ENCODE results near the gene MZB1. TPM values are rescaled to one million over a fixed set of nuclear protein-coding genes. Genes with fewer than 3 reads are reported as not detected.
A peak's percentile ranks its signal among the peaks of the same experiment; 100 is the strongest.

Gene MZB1
- polyA plus RNA-seq, 3 donors from 2014 or later, result 1.3 to 2.9 (median 2.8) TPM

DNA sequence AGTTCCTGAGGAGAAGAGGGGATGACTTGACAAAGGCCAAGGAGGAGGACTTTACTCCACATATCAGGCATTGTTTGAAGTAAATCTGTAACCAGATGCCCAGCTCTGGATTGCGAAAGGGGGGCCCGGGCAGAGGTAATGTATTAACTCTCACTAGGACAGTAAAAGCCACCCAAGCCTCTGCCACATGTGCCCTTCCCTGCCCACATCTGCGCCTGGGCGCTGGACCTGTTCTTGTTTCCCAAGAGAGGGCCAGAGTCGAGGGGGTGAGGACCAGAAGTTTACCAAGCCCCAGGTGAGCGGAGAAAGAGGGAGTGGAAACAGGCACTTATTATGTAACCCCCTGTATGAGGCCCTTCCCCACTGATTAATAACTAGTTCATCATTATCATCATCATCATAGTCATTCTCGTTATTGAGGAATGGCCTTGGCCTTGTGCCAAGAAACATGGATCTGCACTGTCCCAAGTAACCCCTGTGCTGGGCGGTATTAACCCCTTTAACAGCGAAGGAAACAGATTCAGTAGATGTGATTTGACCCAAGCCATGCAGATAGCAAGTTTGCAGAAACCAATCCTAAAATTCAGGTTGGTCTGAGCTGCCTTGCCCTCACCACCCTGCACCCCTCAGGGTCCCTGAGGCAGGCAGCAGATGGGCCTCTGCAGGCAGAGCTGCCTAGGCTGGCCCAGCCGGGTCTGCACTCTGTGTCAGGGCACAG lies 6.3 kb downstream of the MZB1 start, which contains the start of gene SLC23A1:
Gene SLC23A1, minus strand, starts transcription at position 23 of the 718 bp plus-strand sequence. CDS start 44 bp downstream, outside the sequence.
- H3K36me3 Mint-ChIP-seq, result no peaks in the 10 kb centered on the region
- peak within 1 kb of the TSS in 3 of 6 donors; percentile 16 to 57 (median 53) for H3K27ac Mint-ChIP-seq
- DNase-seq, result no peak
- peak within 1 kb of the TSS in 3 of 5 donors; percentile 20 to 47 (median 30) for H3K4me3 Mint-ChIP-seq
- peaks cover 0 to 4% (median 0%) of the 10 kb centered on the region in 3 donors for H3K27me3 Mint-ChIP-seq (ENCODE audit: low read depth in 3 of 3)
- H3K4me1 Mint-ChIP-seq, result peaks cover 23 to 32% of the 10 kb centered on the region in 2 donors
- no peaks in the 10 kb centered on the region for H3K9me3 Mint-ChIP-seq

DNA sequence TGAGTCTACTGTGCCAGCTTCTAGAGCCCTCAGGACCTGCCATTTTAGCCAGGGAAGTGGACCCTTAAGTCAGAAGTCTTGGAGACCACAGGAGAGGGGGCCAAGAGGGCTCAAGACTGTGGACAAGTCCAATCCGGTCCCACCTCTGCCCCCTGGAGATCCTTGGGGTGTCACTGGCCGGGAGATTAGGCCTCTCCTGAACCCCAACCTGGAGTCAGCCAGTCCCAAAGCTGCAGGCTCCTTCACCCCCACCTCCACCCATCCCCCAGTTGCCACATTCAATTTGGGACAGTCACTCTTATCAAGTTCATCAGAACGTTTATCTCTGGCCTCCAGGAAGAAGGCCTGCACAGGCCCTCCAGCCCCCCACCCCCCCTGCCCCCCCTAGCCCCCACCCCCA lies 6.9 kb downstream of the MZB1 start:
- Mint-ChIP-seq H3K4me1 (peaks cover 23 to 26% of the 10 kb centered on the region in 2 donors), H3K4me3 (no peak overlapping the region), H3K27me3 (ENCODE audit: low read depth in 3 of 3) (peaks cover 0 to 4% (median 0%) of the 10 kb centered on the region in 3 donors), H3K9me3 (no peaks in the 10 kb centered on the region), H3K36me3 (no peaks in the 10 kb centered on the region), H3K27ac (no peak overlapping the region)
- DNase-seq, result no peak

DNA sequence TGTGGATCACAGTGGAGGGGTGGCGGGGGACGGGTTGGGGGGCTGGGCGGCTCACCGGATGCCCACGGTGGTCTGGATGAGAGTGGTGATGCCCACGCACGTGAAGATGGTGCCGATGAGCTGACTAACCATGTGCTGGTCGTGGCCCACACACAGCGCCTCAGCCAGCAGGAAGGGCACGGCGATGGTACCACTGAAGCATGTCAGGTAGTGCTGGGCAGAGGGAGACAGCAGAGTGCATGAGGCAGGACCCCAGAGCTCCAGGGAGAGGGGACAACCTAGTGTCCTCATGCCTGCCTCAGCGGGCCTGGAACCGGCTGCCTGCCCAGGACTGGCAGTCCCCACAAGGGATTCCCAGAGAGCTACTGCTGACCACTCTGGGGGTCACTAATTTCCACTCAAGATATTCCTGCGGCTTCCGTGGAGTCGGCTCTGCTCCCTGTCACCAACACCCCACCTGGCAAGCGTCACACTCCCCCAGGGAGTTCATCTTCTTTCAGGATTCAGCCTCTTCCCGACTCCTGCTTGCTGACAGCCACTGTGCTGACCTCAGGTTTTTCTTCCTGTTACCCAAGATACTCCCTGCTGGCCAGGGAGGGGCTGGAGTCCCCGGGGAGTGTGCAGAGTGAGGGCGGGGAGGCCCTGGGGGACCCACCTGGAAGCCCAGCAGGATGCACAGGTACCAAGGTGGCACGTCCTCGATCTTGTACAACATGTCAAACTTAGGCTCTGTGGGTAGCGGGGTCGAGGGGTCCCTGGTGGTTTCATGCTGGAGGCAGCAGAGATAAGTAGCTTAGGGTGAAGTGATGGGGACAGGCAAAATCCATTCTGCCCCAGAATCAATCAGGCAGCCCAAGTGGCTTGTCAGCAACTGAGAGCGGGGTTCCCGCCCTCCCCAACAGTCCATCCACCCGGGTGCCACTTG lies 7.6 kb downstream of the MZB1 start:
- Mint-ChIP-seq H3K36me3 (peaks cover 0 to 6% (median 0%) of the 10 kb centered on the region in 3 donors), H3K27ac (peak overlapping the region in 1 of 6 donors; percentile 12), H3K4me3 (no peak overlapping the region), H3K4me1 (peaks cover 23 to 24% of the 10 kb centered on the region in 2 donors), H3K27me3 (ENCODE audit: low read depth in 3 of 3) (peaks cover 0 to 2% (median 0%) of the 10 kb centered on the region in 3 donors), H3K9me3 (no peaks in the 10 kb centered on the region)
- no peak for DNase-seq

DNA sequence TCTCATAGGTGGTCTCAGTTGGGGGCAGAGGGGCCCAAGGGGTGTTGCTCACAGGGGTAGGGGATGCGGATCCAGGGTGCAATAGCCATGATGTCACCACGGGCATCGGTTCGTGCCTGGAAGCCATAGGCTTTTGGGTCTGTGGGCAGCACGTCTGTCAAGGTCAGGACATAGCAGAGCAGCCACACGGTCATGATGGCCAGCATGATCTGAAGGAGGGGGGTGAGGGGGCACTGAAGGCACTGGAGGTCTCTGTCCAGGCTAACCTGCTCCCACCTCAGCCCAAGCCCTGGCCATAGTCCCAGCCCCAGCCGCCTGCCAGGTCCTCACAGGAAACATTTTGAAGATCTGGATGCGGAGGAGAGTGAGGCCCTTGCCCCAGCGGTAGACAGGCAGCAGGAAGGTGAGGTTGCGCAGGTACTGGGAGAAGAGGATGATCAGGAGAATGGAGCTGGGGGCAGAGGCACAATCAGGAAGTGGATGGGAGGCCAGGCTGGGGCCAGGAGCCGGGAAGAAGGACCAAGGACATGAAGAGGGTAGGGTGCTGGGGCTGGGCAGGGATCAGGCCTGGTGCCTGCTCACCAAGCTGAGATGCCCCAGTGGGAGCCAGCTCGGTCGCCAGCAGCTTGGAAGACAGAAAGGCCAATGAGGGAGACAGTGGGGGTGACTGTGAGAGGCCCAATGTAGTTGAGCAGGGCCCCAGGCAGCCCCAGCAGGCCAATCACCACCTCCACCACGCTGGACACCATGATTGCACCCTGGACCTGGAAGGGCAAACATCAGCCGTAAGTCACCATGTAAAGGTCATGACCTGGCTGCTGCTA lies 9.9 kb downstream of the MZB1 start:
- H3K4me3 Mint-ChIP-seq, result no peak overlapping the region
- H3K27me3 Mint-ChIP-seq (ENCODE audit: low read depth in 3 of 3), result peaks cover 0 to 2% (median 0%) of the 10 kb centered on the region in 3 donors
- no peaks in the 10 kb centered on the region for H3K9me3 Mint-ChIP-seq
- H3K27ac Mint-ChIP-seq, result no peak overlapping the region
- peaks cover 7 to 8% of the 10 kb centered on the region in 2 donors for H3K4me1 Mint-ChIP-seq
- DNase-seq, result no peak
- peaks cover 0 to 7% (median 0%) of the 10 kb centered on the region in 3 donors for H3K36me3 Mint-ChIP-seq

DNA sequence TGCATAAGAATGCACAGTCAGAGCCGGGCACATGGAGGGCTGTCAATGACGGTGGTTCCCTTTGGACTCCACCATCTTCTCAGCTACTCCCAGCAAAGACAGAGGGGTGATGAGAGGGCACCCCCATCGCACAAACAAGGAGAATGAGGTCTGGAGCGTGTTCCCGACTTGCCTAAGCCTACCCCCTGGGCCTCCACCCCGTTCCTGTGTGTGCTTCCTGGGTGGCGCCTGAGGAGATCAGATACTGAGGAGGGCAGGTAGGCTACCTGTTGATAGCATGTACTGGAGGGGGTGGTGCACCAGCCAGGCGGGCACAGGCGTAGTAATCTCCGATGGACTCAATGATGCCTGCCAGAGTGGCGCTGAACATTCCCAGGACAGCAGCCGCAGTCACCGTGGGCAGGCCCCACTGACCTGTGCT lies 10.8 kb downstream of the MZB1 start:
- H3K27ac Mint-ChIP-seq, result no peak overlapping the region
- H3K4me3 Mint-ChIP-seq, result no peak overlapping the region
- H3K27me3 Mint-ChIP-seq (ENCODE audit: low read depth in 3 of 3), result peaks cover 0 to 2% (median 0%) of the 10 kb centered on the region in 3 donors
- peaks cover 0 to 7% (median 0%) of the 10 kb centered on the region in 3 donors for H3K36me3 Mint-ChIP-seq
- DNase-seq, result no peak
- H3K4me1 Mint-ChIP-seq, result peaks cover 0 to 1% of the 10 kb centered on the region in 2 donors
- no peaks in the 10 kb centered on the region for H3K9me3 Mint-ChIP-seq

DNA sequence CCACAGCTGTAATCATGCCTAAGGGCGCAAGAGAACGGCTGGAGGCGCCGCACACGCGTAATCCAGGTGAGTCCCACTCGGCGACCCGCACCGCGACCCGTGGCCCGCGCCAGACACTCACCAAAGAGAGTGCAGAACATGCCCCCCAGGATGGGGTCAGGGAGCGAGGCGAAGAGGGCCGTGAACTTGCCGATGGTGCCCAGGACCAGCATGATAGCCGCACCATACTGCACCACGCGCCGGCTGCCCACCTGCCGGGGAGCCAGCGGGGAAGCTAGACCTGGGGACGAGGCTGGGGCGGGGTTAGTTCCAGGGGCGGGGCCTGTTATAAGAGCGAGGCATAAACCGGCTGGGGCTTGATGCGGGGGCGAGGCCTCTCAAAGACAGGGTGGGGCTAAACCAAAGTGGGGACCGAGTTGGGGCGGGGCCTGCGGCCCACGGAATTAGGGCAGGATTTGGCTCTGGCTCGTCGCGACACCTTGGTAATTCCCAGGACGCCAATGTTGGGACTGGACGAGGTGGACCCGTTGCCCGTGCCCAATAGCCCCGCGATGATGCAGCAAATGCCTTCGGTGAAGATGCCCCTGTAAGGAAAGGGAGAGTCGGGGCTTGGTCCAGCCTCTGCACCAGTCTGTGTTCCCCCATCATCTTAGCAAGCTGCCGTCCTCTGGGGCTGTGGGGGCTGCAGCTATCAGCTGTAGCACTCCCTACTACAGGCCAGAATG lies 11.4 kb downstream of the MZB1 start:
- peaks cover 0 to 2% (median 0%) of the 10 kb centered on the region in 3 donors for H3K27me3 Mint-ChIP-seq (ENCODE audit: low read depth in 3 of 3)
- H3K4me3 Mint-ChIP-seq, result no peak overlapping the region

DNA sequence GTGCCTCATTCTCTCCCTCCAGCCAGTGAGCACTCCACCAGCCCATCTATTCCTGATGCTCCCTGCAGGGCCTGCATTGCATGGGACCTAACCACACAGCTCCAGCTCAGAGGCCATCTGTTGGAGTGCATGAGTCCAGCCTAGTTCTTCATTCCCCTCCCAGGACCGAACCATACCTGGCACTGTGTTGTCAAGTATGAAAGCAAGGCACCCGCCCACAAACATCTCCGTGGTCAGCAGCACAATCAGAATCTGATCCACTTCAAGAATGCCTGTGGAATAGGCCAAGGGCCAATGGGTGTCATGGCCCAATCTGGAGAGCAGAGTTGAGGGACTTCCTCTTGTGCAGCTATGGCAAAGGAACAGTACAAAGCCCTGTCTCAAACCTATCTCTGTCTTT lies 12.5 kb downstream of the MZB1 start:
- Mint-ChIP-seq H3K36me3 (peaks cover 0 to 15% (median 1%) of the 10 kb centered on the region in 3 donors), H3K27ac (peak overlapping the region in 4 of 6 donors; percentile 2 to 48 (median 20)), H3K9me3 (no peaks in the 10 kb centered on the region), H3K4me3 (no peak overlapping the region), H3K27me3 (ENCODE audit: low read depth in 3 of 3) (peaks cover 0 to 2% (median 0%) of the 10 kb centered on the region in 3 donors), H3K4me1 (no peaks in the 10 kb centered on the region)
- DNase-seq, result no peak

More for the DNA sequence above, 11.4 kb downstream of the MZB1 start:
- Mint-ChIP-seq H3K9me3 (no peaks in the 10 kb centered on the region), H3K4me1 (no peaks in the 10 kb centered on the region), H3K36me3 (peaks cover 0 to 10% (median 0%) of the 10 kb centered on the region in 3 donors), H3K27ac (no peak overlapping the region)
- DNase-seq, result no peak

DNA sequence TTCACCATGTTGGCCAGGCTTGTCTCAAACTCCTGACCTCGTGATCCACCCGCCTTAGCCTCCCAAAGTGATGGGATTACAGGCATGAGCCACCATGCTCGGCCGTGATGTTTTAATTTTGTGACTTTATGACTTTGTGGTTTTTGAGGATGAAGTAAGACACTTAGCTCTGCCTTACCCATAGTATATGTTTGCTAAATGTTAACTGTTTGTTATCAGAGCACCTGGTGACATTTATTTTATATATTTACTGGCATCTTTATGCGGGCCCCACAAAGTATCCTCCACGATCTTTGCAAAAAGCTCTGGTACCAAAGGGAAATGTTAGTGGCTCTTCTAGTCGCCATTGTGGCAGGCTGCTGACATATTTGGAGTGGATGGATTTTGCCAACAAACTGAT lies 13.3 kb downstream of the MZB1 start:
- Mint-ChIP-seq H3K27me3 (ENCODE audit: low read depth in 3 of 3) (peaks cover 0 to 2% (median 0%) of the 10 kb centered on the region in 3 donors), H3K36me3 (peaks cover 0 to 21% (median 7%) of the 10 kb centered on the region in 3 donors), H3K4me1 (no peaks in the 10 kb centered on the region), H3K27ac (no peak overlapping the region), H3K9me3 (no peaks in the 10 kb centered on the region), H3K4me3 (no peak overlapping the region)
- DNase-seq, result no peak

DNA sequence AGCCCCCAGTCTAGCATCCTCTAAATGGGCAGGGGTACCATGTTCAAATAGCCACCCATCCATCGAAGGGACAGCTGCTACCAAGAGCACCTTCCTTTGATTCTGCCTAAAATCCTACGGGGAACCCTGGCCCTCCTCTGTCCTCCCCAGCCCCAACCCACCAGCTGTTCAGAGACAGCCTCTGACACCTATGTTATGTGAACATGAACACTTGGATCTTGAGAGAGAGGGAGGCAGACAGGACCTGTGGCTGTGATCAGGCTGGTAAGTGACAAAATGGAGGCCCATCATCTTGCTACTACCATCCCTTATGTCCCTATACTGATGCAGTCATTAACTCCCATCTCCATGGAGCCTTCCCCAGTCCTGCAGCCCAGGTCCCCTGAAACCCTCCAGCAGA lies 14.8 kb downstream of the MZB1 start:
- H3K9me3 Mint-ChIP-seq, result no peaks in the 10 kb centered on the region
- peaks cover 0 to 25% (median 7%) of the 10 kb centered on the region in 3 donors for H3K36me3 Mint-ChIP-seq
- H3K27ac Mint-ChIP-seq, result no peak overlapping the region
- no peaks in the 10 kb centered on the region for H3K4me1 Mint-ChIP-seq
- DNase-seq, result no peak
- no peak overlapping the region for H3K4me3 Mint-ChIP-seq
- H3K27me3 Mint-ChIP-seq (ENCODE audit: low read depth in 3 of 3), result peaks cover 0 to 4% (median 0%) of the 10 kb centered on the region in 3 donors

DNA sequence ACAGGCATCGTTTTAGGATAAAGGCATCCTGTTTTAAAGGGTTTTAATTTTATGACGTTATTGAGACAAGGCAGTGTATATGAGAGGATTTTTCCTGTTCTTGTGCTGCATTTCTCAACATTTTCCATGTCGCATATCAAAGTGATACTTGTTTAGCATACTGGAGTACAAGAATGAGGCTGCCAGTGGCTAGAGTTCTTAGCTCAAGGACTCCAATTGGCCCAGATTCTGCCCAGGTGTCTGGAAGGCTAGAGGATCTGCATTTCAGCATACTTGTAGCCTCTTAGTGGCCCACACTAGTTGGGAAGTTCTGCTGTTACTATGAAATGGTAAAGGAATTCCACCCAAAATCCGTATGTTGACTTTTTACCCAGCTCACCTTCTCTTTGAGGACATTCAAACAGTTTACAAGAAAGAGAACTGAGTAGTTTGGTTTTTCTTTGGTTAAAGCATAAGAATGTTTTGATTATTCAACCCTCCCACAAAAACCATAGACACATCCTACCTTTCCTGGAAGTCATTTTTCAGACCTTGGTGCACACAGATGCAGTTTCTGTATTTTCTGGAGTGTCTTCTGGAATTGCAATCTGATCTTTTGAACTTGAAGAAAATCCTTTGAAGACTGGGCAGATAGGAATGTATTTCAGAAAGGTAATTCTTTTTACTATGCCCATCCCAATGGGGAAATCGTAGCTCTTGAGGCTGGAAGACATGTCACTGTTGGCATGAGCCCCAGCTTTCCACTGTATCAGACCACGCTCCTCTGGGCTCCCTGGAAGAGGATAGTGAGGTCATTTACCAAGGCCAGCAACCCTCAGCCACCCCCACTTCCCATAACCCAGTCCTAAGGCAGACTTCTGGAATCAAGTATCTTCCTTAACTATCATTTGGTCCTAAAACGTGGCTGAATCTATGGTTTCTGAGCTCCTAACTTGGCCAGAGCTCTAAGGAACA lies 18.0 kb downstream of the MZB1 start:
- no peak overlapping the region for H3K4me3 Mint-ChIP-seq
- peaks cover 0 to 28% (median 11%) of the 10 kb centered on the region in 3 donors for H3K36me3 Mint-ChIP-seq
- peak overlapping the region in 3 of 6 donors; percentile 47 to 69 (median 54) for H3K27ac Mint-ChIP-seq
- H3K4me1 Mint-ChIP-seq, result no peaks in the 10 kb centered on the region
- H3K9me3 Mint-ChIP-seq, result no peaks in the 10 kb centered on the region
- peaks cover 0 to 2% (median 1%) of the 10 kb centered on the region in 3 donors for H3K27me3 Mint-ChIP-seq (ENCODE audit: low read depth in 3 of 3)
- no peak for DNase-seq

DNA sequence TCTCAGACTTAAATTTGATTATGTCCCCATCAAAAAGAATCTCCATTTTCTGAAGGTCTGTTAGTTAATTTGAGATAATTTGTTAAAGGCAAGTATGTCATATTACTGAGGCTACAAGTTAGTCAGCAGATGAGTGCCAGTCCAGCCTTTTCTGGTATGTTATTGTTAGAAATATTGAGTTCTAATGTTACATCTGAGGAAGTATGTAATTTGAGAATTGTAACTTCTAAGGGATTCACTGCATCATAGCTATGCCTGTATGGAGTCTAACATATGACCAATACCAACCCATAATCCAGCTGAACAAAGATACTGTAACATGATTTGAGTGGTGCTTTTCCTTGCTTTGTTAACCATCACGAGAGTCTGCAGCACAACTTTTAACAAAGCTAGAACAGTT lies 20.5 kb downstream of the MZB1 start:
- no peak overlapping the region for H3K27ac Mint-ChIP-seq
- H3K4me1 Mint-ChIP-seq, result peaks cover 0 to 2% of the 10 kb centered on the region in 2 donors

DNA sequence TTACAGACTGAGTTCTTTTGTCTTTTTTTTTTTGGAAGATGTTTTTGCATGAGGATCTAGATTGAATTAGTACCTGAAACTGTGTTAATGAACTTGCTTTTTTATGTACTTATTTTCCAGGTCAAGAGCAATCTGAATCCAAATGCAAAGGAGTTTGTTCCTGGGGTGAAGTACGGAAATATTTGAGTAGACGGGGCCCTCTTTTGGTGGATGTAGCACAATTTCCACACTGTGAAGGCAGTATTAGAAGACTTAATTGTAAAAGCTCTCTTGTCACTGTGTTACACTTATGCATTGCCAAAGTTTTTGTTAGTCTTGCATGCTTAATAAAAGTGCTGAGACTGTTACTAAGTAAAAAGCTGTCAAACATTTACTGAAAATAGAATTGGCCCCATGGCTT lies 21.1 kb downstream of the MZB1 start:
- peak overlapping the region in 2 of 6 donors; percentile 9 to 16 for H3K27ac Mint-ChIP-seq
- H3K4me3 Mint-ChIP-seq, result no peak overlapping the region
- peaks cover 0 to 5% (median 1%) of the 10 kb centered on the region in 3 donors for H3K27me3 Mint-ChIP-seq (ENCODE audit: low read depth in 3 of 3)
- H3K9me3 Mint-ChIP-seq, result no peaks in the 10 kb centered on the region
- H3K36me3 Mint-ChIP-seq, result peaks cover 5 to 49% (median 26%) of the 10 kb centered on the region in 3 donors
- peaks cover 0 to 2% of the 10 kb centered on the region in 2 donors for H3K4me1 Mint-ChIP-seq
- DNase-seq, result no peak

More for the DNA sequence above, 20.5 kb downstream of the MZB1 start:
- Mint-ChIP-seq H3K27me3 (ENCODE audit: low read depth in 3 of 3) (peaks cover 0 to 5% (median 1%) of the 10 kb centered on the region in 3 donors), H3K9me3 (no peaks in the 10 kb centered on the region), H3K36me3 (peaks cover 5 to 43% (median 20%) of the 10 kb centered on the region in 3 donors), H3K4me3 (no peak overlapping the region)
- no peak for DNase-seq
